DMS53 treated with DMSO at 0.1 percent for 48 hours (cell line): ENCODE data around the gene FOXO1.
"Not testable (repeated sequence)": the region's sequence is repeated elsewhere in the genome, so short reads cannot be mapped to it uniquely, and the experiment has no call there.

ENCODE experiments used
- DNase-seq: peaks from one replicate; lab custom pipeline; 2025; ENCODE audit not compliant: unreplicated experiment; lab: John Stamatoyannopoulos, UW

Gene FOXO1

DNA sequence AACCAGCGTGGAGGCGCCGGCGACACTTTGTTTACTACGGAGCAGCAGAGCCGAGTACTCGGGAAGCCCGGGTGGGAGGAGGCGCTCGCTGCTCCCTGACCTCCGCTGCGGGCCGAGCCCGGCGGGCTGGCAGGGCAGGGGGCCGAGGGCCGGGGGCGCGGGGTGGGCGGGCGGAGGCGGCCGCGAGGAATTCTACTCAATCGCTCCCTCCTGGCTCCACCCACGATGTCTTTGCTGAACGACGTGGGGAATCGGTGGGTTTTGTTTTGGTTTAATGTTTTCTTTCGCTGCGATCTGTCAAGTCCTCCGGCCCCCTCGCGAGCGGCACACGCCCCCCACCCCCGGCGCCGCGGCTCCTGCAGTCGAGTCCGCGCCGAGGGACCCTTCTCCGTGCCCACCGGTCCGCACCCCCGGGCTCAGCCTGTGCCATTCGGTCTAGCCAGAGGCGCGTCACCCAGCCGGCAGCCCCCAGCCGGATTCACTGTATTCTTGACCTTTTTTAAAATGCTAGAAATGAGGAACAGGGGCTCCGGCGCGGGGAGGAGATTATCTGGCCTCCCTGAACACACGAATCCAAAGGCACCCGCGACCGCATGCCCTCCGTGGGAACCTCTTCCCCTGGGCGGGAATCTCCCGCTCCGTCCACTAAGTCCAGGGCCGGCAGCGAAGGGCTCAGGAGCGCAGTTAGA is 636 bp upstream of the FOXO1 start:
- DNase-seq, result peak; percentile 30

DNA sequence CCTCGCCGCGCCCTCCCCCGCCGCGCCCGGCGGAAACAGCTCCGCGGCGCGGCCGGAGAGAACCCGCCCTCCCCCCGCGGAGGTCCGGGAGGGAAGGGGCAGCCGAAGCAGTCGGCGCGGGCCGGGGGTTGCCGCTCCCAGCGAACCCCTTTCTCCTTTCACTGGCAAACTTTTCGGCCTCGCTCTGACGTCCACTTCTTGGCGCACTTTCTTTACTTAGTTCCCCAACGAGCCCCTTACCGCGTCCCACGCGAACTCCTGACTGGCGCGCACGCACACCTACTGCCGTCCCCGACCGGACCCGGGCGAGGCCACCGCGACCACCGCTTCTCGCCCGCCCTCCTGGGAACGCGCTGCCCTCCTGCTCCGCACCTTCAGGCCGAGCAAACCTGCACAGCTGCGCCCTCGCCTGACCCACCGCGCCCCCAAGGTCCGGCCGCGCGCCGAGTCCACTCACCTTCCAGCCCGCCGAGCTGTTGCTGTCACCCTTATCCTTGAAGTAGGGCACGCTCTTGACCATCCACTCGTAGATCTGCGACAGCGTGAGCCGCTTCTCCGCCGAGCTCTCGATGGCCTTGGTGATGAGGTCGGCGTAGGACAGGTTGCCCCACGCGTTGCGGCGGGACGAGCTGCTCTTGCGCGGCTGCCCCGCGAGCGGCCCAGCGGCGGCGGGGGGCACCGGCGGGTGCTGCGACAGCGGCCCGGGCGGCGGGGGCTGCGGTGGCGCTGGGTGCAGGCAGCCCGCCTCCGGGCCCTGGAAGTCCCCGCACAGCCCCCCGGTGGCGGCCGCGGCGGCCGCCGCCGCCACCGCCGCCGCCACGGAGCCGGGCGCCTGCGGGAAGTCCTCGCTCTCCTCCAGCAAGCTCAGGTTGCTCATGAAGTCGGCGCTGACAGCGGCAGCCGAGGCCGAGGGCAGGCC is 1.1 kb downstream of the FOXO1 start:
- DNase-seq, result no peak

DNA sequence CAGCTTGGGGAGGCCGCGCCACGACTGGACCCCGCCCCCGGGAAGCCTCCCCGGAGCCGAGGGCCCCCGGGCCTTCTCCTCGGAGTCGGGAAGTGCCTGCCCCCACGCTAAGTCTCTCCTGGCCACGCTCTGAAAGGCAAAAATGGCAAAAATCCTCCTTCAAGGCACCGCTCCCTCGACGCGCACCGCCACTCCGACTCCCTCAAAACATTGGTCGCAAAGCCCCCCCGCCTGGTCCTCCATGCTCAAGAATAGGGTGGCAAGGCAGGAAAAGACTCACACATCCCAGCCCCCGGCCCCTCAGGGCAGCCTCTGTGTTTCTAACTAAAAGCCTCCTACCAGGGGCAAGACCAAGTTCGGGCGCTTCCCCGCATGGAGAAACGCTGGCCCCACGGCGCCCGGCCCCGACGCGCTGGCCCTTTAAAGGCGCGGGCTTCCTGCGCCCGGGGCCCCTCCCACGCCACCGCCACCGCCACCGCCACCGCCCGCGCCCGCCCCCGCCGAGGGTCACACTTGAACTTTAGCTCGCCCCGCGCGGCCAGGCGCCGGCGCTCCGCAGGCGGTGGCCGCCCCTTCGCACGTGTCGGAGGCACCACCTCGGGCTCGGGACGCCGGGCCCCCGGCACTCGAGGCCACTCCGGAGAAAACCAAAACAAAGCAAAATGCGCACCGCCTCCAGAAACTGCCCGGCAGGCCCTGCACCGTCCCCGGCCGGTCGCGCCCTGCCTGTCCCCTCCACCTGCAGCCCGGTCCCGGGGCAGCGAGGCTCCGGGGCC is 1.9 kb downstream of the FOXO1 start:
- DNase-seq, result peak; percentile 7

DNA sequence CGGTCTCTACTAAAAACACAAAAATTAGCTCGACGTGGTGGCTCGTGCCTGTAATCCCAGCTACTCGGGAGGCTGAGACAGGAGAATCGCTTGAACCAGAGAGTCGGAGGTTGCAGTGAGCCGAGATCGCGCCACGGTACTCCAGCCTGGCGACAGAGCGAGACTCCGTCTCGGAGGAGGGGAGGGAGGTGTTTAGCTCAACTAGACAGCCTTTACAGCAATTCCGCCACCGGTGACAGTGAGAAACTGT is 2.4 kb downstream of the FOXO1 start:
- DNase-seq, result not testable (repeated sequence)

DNA sequence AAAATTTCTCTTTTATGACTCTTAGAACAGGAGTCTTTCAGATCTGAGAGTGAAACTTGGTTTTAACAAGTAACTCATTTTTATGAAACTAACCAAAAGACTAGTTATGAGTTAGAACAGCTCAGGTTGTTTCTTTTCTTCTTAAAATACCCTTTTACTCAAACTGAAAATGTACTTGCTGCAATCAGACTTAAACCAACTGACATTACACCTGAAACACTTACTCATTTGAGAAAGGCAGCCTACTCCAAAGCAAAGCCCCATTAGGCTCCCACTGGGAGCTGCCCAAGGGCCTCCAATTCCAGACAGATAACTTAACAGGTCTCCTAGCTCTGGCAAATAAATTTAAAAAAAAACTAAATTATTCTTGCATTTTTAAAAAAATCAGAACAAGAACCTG is 3.6 kb downstream of the FOXO1 start:
- DNase-seq, result no peak

DNA sequence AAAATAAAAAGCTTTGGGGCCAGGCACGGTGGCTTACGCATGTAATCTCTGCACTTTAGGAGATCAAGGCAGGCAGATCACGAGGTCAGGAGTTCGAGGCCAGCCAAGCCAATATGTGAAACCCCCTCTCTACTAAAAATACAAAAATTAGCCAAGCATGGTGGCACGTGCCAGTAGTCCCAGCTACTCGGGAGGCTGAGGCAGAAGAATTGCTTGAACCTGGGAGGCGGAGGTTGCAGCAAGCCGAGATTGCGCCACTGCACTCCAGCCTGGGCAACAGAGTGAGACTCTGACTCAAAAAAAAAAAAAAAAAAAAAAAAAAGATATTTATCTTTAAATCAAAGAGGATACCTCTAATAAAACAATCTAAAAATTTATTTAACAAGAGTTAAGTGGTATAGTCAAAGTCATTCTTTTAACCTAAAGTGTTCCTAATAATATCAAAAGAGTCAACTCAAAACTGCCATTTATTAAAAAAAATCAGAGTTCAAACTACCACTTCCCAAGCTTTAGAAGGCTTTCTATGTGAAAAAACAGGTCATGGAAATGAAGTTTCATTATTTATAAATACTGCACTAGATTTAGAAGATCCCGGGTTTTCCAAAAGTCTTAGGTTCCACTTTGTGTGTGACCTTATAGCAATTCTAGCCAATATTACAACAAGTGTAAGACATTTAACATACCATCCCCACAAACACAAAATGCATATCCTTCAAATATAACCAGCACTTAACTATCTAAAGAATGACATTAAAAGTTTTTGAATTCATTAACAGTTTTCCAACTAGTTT is 4.4 kb downstream of the FOXO1 start:
- no peak for DNase-seq

DNA sequence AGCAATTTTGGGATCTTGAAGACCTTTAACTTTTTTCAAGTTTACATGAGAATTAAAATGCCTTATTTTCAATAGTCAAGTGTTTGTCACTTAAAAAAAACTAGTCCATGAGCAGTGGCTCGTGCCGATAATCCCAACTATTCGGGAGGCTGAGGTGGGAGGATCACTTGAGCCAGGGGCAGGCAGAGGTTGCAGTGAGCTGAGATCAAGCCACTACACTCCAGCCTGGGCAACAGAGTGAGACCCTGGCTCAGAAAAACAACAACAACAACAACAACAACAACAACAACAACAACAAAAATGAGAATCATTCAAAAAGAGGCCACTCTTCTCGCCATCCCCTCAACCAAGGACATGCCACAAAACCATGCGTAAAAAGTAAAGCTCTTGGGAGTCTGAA is 5.7 kb downstream of the FOXO1 start:
- no peak for DNase-seq

DNA sequence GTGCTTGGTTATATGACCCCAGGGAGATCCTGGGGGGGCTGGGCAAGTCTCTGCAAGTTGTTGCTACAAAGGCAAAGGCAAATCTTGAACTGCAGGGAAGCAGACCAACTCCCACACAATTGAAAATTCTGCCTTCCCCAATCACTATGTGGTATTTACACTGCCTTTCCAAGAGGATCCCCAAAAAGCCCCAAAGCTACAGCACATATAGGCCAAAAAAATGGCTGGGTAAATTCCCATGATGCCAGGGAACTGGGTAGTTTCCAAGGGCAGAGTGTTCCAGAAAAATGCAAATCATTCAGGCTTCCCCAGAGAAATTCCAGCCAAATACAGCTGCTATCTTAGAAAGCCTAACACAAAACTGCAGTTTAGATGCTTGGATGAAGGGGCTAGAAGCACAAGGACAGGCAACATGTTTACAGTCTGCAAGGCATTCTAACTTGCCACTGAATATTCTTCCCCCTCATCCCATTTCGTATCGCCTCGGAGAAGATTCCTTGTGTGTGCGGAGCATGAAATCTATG is 6.2 kb downstream of the FOXO1 start:
- no peak for DNase-seq

DNA sequence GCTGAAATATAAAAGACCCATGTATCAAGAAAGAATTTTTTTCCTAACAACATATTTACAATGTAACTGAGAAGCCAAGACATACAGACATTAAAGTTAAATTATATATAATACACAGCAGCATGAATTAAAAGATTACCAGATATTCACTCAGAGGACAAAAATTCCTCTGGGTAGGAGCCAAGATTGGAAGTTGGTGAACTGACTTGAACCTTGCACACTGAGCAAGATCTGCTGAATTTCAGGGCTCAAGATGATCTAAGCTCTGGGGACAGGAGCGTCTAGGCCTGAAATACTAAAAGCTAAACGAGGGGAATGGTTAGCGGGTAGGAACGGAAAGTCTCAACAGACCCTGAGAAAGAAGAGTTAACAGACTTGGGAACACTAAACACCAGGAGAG is 8.5 kb downstream of the FOXO1 start:
- no peak for DNase-seq

DNA sequence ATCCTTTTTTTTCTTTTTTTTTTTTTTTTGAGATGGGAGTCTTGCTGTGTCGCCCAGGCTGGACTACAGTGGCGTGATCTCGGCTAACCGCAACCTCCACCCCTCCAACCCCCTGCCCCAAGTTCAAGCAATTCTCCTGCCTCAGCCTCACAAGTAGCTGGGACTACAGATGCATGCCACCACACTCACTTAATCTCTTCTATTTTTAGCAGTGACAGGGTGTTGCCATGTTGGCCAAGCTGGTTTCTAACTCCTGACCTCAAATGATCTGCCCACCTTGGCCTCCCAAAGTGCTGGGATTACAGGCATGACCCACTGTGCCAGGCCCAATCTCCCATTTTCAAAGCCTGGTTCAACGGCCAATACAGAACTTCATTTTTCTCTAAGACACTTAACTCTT is 9.1 kb downstream of the FOXO1 start:
- no peak for DNase-seq

DNA sequence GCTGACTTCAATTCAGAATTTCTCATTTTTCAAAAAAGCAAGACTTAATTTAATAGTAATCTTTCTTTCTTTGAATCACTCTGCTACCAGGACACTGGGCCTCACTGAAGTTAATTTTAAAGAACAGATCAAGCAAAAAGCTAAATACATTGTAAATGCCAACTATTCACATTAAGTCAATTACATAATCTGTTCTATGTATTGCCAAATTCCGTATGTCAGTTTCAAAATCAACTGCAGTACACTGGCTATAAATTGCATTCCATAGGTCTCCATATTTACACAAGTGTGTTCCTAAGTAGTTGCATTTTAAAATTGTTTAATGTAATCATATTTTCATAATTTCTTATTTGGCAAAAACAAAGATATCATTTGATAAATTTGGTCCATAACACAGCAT is 10.1 kb downstream of the FOXO1 start:
- DNase-seq, result no peak

DNA sequence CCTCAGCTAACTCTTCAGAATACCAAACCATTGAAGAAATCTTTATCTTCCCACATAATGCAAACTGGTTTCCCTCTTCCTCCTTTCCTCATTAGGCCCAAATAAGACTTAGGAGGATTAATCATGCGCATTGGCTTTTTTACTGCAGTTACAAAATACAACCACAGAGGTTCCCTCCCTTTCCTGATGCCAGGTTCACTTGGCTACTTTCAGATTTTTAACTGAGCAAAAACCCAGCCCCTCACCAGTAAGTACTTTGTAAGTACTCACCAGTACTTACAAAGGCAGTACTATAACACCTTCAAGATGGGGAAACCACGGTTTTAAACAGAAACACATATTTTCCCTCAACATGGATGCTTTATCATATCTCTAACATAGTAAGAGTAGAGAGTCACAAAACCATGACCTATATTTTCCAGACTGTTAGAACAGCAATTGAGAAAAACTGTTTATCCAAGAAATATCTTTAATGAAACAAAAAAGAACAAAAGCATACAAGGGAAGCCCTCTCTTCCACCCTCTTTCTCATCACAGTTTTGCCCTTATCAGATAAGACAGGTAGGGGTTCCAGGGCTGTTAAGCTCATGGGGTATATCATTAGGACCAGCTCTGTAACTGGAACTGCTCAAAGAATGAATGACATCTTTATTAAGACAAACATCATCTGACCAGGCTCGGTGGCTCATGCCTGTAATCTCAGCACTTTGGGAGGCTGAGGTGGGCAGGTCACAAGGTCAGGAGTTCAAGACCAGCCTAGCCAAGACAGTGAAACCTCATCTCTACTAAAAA is 12.7 kb downstream of the FOXO1 start:
- DNase-seq, result no peak

DNA sequence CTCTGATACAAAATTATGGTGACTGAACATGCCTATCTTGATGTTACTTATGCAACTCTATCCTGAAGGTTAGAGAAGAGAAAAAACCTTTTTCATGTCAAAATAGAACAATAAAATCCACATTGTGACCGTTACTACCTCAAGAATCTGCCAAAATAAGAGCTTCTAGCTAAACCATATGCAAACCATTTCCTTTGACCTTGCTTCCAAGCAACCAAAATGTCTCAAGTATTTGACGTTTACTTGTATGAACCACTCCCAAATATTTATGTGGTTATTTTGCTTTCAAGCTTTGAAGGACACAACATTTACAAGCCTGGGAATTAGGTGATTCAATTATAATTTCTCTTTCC is 13.9 kb downstream of the FOXO1 start:
- no peak for DNase-seq

DNA sequence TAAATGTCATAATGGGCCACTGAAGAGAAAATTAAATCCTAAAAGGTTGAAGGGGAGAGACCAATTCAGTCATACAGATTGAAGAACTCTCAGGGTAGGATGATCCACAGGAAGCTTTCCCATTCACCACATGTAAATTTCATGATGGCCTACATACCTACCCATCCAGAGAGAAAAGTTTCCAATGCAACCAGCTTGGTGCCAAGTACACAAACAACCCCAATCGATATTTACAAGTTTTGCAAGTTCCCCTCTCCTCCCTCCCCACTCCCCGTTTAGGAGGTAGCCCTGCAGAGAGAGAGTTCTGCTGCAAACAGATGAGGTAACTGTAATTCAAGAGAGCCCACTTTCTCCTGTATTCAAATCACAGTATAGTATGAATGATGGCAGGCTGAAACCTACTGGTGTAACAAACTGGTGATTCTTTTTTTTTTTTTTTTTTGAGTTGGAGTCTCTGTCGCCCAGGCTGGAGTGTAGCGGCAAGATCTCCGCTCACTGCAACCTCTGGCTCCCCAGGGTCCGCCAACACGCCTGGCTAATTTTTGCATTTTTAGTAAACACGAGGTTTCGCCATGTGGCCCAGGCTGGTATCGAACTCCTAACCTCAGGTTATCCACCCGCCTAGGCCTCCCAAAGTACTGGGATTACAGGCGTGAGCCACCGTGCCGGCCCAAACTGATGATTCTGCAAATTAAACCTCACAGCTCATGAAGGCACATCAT is 14.4 kb downstream of the FOXO1 start:
- DNase-seq, result no peak

DNA sequence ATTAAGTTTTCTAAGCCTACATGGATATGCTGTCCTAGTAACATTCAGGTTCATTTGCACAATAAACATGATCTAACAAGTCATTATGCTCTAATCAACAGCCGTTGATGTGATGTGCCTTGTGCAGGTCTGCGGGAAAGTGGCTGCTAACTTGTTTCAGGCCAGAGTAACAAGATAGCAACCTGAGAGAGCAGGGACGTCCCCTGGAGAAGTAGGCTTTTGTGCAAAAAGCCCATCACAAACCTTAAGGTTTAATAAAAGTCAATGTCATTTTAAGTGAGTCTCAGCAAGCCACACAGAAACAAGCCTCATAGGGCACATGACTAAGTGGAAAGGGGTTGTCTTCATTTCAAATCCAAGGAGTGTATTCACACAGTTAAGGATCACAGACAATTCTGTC is 17.6 kb downstream of the FOXO1 start:
- no peak for DNase-seq

DNA sequence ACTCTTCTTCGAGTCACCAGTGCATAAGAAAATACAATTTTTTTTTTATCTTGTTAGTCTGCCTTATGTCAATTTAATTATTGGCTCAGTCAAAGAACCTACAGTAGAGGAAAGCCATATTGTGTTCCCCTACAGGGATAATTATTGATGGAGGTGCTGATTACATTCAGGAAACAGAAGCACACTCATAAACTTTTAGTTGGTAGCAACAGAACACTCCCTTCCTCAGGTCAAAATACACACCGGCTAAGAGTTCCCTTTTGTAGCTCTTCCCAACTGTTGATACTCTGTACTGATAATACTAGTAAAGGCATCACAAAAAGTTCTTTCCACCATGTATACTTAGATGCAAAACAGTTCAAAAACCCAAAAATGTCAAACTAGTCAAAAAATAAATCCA is 18.4 kb downstream of the FOXO1 start:
- DNase-seq, result no peak

DNA sequence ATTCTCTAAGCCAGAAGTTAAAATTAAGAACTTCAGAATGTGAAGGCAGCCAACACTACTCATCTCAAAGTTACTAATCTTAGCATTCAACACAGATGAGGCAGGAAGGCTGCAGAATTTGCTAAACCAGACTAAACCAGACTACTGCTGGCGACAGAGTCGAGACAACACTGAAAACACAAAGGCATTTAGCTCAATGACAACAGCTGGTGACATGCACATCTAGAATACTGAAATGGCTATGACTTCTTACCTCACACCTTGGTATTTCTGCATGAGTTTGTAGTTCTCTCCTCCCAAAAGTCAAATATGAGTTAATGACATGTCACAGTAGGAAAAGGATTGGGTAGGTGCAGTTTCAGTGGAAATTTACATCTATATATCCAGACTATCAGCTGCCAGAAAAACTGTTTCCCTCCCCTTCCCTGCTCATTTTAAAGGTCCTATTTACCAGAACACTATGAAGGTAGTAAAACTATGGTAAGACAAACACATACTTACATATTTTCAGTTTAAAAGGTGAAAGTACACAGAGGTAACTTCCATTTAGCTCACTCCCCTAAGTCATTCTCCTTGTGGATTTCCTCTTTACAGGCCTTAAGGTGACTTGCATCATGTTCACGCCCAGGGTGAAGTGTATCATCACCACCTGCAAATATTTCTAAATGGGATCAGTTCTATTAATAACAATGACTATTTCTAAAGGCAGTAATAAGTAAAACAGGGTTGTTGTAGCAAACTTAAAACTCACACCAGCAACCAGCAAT is 21.4 kb downstream of the FOXO1 start:
- DNase-seq, result no peak

DNA sequence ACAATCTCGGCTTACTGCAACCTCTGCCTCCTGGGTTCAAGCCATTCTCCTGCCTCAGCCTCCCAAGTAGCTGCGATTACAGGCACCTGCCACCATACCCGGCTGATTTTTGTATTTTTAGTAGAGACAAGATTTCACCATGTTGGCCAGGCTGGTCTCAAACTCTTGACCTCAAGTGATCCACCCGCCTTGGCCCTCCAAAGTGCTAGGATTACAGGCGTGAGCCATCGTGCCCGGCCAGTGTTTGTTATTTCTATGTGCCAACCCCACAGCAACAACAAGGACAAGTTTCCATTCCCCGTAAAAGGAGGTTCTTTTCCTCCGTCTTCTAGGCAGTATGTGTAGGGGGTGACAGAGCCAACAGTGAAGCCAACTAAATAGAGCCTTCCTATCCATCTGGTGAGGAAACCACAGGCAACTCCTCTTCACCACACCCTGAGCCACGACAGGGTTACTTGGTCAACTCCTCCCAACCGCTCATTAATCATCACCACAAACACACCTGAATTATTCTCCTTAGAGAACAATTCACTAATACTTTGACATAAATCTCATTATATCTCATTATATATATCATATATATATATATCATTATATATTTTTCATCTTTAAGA is 25.5 kb downstream of the FOXO1 start:
- DNase-seq, result no peak

DNA sequence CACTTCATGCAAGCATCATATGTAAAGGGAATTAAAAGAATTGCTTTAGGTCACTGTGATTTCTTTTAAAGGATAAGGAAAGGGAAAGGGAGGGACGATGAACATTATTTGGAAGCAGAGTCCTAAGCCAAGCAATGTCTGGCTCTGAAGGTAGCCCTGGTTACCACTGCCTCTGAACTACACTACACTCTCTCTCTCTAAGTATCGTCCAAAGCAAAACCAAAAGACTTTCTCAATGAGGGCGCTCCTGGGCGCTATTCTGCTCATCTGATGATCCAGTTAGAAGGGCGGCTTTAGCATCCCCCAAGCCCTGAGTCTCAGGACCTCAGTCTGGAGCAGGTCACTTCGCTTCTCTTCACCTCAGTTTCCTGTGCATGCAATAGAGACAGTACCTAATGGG is 26.2 kb downstream of the FOXO1 start:
- no peak for DNase-seq
